GM15510 (cell line): Measurements from ENCODE around the gene PTCHD1.

Experiments
- POLR2A ChIP-seq: IDR thresholded peaks from 3 replicates; pipeline ENCODE4 v1.6.1; 2011; ENCODE audit warnings: borderline replicate concordance; ENCODE audit not compliant: insufficient read length; ENCODE audit errors: extremely low read depth

The PTCHD1 gene

DNA sequence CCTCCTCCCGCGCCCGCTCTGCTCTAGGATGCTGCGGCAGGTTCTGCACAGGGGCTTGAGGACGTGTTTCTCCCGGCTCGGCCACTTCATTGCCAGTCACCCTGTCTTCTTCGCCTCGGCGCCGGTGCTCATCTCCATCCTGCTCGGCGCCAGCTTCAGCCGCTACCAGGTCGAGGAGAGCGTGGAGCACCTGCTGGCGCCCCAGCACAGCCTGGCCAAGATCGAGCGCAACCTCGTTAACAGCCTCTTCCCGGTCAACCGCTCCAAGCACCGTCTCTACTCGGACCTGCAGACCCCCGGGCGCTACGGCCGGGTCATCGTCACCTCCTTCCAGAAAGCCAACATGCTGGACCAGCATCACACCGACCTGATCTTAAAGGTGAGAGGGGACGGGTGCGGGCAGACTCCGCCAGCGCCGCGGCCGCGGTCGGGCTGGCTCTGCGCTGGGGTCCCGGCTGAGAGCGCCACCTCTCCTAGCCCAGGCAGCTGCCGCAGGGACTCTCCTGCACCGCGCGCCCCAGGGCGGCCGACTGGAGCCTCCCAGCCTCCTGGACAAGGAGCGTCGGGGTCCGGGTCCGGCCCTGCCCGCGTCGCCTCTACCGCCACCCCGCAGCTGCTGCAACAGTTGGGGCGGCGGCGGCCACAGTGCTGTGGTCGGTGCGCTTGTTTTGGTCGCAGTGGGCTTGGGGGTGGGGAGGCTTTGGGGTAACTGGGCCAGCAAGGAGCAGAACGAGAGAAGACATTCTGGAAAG is at the start of gene PTCHD1:
PTCHD1 (plus strand) TSS at position 2 of the 752 bp plus-strand sequence; CDS start at position 29, 27 bp downstream.
- no peak for TF ChIP-seq POLR2A

DNA sequence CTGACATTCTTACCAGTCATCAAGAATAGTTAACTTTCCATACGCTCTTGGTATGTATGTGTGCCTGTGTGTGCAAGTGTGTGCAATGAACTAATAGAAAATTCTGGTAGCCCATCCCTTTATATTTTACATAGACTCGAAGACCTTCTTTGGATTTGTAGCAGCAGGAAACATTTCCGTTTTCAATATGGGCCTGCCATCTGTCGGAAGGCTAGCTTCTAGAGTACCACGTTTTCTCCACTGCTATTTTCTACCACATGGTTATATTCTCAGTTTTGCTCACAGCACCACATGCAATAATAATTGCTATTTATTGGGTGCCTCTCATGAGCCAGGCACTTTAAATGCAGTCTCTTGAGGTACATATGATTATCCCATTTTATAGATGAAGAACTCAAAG is 47.9 kb upstream of the PTCHD1 start:
- TF ChIP-seq POLR2A, result no peak

DNA sequence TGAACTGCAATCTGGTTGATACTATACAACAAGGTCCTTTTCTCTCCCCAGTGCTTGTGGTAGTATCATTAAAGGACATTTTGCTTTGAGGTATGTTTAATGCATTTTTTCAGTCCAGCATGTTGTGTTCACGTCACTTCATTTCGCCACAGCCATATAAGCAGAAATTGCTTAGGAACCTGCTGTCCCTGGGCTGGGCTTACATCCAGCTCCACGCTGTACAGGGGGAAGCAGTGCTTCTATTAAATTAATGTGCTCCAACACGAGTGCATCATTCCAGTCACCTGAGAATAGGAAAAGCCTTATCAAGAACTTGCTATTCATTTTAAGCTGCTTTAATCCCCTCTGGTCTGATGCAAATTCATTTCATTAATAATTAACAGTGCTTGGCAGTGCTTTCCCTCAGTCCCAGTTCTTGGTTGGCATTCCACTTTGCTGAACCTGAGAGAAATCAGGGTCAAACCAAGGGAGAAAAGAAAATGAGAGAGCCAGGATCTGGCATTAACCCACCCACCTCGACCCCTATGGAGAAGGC is 47.4 kb upstream of the PTCHD1 start:
- no peak for TF ChIP-seq POLR2A

DNA sequence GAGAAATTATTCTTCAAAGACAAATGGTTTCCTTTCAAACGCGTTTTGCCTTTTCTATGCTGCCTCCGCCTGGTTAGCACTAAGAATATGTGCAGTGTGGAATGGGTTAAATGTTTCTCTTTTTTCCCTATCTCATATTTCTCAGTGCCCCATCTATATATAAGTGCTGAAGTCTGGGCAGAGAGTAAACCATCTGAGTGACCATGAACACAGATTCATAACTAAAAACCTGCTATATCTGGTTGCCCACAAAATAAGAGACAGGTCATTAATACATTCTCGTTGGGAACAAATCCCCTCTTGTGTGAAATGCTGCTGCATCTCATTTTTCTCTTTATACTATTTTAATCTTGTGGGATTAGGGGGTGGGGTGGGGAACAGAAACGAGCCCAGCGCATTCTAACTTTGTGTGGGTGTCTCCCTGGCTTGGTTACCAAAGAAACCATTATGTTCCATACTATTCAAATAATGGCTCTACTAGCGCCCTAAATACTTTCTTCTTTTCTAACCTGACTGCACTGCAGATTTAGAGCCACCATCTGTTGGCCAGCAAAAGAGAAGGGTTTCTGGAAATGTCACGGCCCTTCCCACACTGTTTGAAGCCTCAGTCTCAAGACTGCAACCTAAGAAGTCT is 42.2 kb upstream of the PTCHD1 start:
- TF ChIP-seq POLR2A, result no peak

DNA sequence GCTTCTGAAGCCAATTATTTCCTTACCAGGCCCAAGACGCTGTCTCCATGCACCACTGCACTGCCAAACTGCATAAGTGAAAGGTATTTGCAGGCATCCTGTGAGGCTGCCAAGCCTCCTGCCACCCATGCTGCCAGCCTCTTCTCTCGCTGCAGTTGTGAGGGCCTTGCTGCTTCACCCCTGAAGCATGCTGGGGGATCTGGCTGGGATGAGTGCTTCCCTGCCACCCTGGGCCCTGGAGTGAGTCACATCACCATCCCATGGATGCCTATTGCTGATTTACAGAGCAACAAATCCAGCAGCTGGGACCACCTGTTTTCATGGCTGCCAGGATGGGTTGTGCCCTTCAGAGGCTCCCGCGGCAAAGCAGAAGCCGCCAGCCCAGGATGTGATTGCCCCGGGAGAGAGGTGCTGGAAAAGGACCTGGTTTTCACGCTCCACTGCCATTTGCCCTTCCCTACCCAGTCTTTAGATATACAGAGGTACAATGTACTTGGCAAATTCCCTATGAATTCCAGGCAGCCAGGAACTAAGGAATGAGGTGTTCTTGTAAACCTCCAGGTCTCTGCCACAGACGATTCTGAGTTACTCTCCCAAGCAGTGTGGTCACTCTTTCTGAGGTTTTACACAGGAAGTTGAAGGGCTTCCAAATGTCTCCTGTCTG is 41.5 kb upstream of the PTCHD1 start:
- no peak for TF ChIP-seq POLR2A

DNA sequence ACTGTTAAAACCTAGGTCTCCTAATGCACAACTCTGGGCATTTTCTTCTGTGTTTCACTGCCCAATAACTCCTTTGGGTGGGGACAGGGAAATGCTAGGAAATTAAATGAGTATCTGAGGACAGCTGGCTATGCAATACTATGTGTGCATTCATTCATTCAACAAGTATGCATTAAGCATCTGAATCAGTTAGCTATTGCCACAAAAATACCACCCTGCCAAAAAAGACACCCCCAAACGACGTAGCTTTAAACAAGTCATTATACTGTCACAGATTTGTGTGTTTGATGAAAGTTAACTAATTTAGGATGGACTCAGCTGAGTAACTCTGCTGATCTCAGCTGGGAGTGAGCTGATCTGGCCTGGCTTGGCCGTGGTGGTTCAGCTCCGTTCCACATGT is 29.8 kb upstream of the PTCHD1 start:
- no peak for TF ChIP-seq POLR2A

DNA sequence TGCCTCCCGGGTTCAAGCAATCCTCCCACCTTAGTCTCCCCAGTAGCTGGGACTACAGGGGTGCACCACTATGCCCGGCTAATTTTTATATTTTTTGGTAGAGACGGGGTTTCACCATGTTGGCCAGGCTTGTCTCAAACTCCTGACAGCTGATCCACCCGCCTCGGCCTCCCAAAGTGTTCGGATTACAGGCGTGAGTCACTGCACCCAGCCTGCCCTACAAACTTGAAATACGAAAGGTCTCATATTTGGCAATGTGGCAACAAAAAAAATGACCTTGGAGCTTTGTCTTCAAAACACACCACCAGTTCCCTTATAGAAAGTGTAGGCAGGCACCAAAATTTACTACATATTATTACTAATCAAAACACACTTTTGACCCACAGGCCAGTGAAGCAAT is 22.9 kb upstream of the PTCHD1 start:
- no peak for TF ChIP-seq POLR2A

DNA sequence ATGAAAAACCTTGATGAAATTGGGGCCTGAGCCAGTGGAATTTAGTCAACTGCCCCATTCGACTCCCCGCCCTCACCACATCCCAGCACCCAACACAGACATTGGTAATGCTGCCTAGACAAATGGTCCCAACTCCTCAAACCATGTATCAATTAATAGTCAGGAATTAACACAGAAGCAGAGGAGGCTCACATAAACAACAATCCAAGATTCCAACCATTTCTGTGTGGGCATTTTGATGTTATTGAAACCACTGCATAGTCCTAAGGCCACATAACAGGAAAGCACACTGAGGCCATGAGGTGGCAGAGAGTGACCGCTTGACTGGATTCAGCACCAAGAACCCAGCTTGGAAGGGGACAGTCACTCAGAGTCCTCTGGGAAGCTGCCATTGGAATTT is 22.5 kb upstream of the PTCHD1 start:
- no peak for TF ChIP-seq POLR2A

DNA sequence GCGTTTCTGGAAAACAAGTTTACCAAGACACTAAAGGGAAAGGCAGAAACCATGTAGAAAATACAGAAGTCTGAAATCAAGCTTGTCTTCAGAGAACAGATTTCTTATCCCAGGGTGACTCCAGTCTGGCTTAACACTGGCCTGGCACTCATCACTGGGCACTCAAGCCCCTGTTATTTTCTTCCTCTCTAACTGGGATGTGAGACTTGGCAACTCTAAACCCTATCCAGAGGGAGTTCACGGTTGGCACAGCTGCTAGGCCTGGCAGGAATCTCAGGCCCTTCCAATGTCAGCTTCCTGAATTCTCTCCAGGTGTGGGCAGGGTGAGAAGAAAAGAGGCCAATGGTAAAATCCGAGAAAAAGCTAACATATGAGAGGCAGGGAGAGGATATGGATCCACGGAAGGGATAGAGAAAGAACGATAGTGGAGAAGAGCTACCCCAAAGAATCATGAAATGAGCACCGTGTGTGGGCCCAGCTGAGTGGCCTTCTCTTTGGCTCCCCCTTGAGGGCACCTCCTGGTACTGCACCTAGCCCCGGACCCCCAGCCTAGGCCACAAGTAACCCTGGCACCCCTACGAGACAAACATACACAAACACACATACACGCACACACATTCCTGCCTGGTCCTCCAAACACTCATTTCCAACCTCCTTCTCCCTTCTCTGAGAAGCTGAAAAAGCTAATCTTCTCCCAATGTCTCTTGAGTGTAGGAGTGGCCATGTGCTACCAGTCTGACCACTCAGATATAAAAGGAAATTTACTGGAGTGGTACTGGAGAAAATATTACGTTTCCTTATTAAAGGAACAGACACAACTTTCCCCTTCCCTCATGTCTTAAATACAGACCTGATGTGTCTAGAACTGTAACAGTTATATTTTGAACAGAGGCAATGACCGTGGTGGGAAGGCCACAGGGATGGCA is 16.6 kb upstream of the PTCHD1 start:
- TF ChIP-seq POLR2A, result no peak

DNA sequence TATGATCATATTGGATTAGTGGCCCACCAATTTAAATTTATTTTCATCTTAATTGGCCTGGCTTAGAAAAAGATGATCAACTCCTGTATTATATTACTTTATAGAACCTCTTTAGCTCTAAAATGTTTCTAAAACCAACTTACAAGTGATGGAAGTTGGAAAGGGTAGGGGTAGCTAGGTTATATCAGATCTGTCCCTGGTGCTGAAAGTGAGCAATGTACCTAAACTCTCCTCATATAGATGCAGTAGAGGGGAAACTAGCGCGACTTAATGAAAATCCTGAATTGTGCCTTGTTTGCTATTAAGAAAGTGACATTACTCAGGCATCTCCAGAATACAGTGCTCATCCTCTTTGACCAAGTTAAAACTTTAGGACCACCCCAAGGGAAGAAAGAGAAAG is 7.5 kb upstream of the PTCHD1 start:
- no peak for TF ChIP-seq POLR2A

DNA sequence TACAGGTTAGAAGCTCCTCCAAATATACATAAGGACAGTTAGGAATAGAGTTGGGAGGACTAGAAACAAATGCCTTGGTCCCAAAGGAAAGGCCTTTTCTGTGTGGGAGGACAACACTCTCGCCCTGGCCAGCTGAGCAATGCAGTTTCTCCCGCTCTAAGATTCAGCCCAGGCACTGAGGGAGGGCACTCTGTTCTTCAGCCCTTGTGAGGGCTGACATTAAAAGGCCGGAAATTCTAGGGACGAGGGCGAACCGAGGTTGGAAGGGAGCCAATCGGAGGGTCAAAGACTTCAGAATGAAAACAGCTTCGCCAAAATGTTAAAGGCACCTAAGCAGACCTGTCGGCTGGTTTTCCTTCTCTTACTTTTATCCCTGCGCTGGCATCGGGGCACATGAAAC is 2.9 kb upstream of the PTCHD1 start:
- no peak for TF ChIP-seq POLR2A

DNA sequence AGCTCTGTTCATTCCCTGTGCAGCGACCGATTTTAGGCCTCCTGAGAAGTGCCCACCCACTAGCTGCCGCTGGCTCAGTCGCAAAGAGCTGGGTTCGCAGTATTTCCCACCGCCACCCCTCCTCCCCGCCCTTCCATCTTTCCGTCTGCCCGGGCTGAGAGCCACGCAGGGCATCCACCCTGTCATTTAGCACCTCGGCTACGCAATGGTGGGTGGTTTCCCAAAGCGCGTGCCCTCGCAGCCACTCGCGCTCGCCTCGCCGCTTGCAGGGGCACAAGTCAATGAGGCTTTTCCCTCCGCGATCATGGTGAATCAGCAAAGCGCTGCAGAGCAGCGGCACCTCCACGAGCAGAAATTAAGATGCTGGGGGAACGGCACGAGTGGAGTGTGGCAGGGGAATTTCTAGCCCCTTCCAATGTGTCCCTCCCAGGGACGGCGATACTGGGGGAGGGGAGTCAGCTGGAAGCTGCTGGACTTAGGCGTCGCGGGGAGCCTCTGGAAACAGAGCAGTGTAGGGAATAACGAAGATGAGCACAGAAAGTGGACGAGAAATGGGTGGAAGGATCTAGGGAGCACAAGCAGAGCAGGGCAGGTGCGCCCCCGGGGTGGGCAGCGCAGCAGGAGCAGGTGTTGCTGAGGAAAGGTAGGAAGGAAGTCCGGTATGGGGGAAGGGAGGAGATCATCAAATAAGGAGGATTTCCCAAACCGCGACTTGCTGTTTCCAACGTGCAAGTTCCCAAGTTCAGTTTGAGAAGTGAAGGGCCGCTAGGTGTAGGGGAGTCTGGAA is 2.4 kb upstream of the PTCHD1 start:
- no peak for TF ChIP-seq POLR2A

DNA sequence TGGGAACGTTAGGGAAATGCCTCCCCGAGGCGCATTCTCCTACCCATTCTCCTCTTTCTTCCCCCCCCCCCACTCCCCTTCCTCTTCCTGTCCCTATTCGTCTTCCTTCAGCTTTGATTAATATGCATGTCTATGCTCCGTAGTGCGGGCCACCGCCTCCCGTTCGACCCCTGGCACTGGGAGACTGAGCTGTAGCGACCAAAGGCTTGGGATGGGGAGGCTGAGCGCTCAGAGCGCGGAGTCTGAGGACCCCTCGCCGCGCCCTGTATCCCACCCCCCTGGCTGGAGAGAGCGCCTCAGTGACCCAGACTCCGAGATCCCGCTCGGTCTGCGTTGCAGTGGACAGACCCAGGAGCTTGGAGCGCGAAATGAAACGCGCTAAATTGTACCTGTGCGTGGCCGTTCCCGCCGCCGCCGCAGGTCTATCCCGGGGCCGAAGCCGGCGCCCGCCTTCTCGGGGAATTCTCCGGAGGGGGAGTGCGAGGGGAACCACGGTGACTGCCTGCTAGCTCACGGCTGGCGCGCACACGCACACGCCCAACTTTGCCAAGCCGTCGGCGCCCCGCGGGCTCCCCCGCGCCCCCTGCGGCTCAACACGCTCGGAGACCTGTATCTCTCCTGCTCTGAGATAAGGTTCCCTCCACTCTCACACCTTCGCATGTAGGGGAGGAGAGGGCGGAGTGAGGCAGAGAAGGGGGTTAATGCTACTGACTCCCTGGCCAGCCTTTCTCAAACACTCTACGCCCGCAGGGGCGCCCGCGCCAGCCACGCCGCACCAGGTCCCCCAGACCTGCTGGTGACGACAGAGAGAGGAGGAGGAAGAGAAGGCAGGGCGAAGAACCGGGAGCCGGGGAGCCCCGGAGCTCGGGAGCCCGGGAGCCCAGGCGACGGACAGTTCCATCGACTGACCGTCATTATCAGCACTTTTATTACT is 1.5 kb upstream of the PTCHD1 start:
- no peak for TF ChIP-seq POLR2A
